ENCODE results near the gene B4GALNT1. TPM values are rescaled to one million over a fixed set of nuclear protein-coding genes. Genes with fewer than 3 reads are reported as not detected.

The B4GALNT1 gene
- total and polyA plus RNA-seq, 9 of the 15 experiments (the other 6 are each of a cell fraction or from before 2014, with no cell fraction given) = 1.0 to 32.2 (median 9.8) TPM

GRCh38 chr12:57626921-57627445 is 6.0 kb downstream of the B4GALNT1 start (continued):
- TF ChIP-seq SMARCC2 (IDR thresholded peaks at IDR 0.05; ENCODE audit: low read depth) (no peak), SP2 (IDR thresholded peaks at IDR 0.05; ENCODE audit: extremely low read depth, low read depth, low read length, poor library complexity, severe bottlenecking) (no peak)

- POLR2A ChIA-PET = no interaction called here
- no peak for ATAC-seq
- Histone ChIP-seq H3K9me3 (replicated peaks; ENCODE audit: control insufficient read depth, insufficient read depth, low read depth, low read length) (no peaks in the 10 kb centered on the region), H3K27me3 (ENCODE audit: control insufficient read depth in 2 of 2, insufficient read depth in 2 of 2, low read length in 2 of 2) (no peaks in the 10 kb centered on the region), H3K4me1 (replicated peaks in 1 of 2; ENCODE audit: control insufficient read depth in 2 of 2, insufficient read depth in 2 of 2, low read length in 2 of 2) (peaks cover 18 to 30% of the 10 kb centered on the region in 2 experiments), H4K20me1 (replicated peaks; ENCODE audit: control insufficient read depth, insufficient read depth, low read length) (no peaks in the 10 kb centered on the region), H3K9me1 (ENCODE audit: control insufficient read depth, insufficient read depth, low read length) (no peaks in the 10 kb centered on the region), H3K9ac (ENCODE audit: insufficient read depth in 1 of 2, low read depth in 2 of 2, low read length in 2 of 2) (no peak overlapping the region), H2AFZ (ENCODE audit: low read depth, low read length) (no peak overlapping the region), H3K27ac (ENCODE audit: extremely low read depth, low read depth, low read length) (no peak overlapping the region), H3K4me2 (ENCODE audit: insufficient read depth, low read length) (no peak overlapping the region), H3K79me2 (ENCODE audit: control insufficient read depth, insufficient read depth, low read length) (no peaks in the 10 kb centered on the region), H3K36me3 (ENCODE audit: control insufficient read depth, insufficient read depth, low read length) (peaks cover 46% of the 10 kb centered on the region; the same call in 2 of the 3 replicates), H3K4me3 (no peak overlapping the region)
- intact Hi-C loops (cut with micrococcal nuclease) (no loop called here), in situ Hi-C loops (cut with MboI) (loop anchor here (5.0 kb wide), 2 partner anchors 66 to 106 kb away; partner anchors contain the start of gene OS9)
- FAIRE-seq = no peak
- BruUV-seq (replicated peaks) = no TSS peak
- CTCF ChIA-PET (ENCODE audit: low intra/inter-chr PET ratio) = no interaction called here
- 81% methylated on average over 12 of the region's 13 CpGs for WGBS (ENCODE audit: insufficient coverage, low coverage, missing lambda C conversion rate)
- no peak for DNase-seq (ENCODE audit: extremely low read depth in 1 of 4, low spot score in 3 of 4)
- TF ChIP-seq ZEB2 (IDR thresholded peaks at IDR 0.05) (no peak), PREB (CRISPR knock-in tag; IDR thresholded peaks at IDR 0.05) (no peak), CEBPG (CRISPR knock-in tag; IDR thresholded peaks at IDR 0.05) (no peak), CEBPG (tag; conservative IDR thresholded peaks at IDR 0.05 in 1 of 2, IDR thresholded peaks at IDR 0.05 in 1 of 2) (no peak)
Measured at GRCh38 chr12:57626111-57626920, 6.7 kb downstream of the B4GALNT1 start.
